GM18519 (cell line): Measurements from ENCODE around the gene DMRT1.
"Not testable (repeated sequence)": the region's sequence is repeated elsewhere in the genome, so short reads cannot be mapped to it uniquely, and the experiment has no call there.

Source experiments
- ATAC-seq: cut with Tn5 transposase; IDR thresholded peaks from one replicate; pipeline ENCODE4 v1.9.1; 2021; ENCODE audit warnings: mild to moderate bottlenecking, moderate library complexity; ENCODE audit not compliant: unreplicated experiment, low FRiP score

Gene DMRT1

GRCh38 chr9:982394-983230 lies 141.1 kb downstream of the DMRT1 start:
- no peak for ATAC-seq

GRCh38 chr9:994005-994404 lies 152.5 kb downstream of the DMRT1 start:
- peak; percentile 64 for ATAC-seq

GRCh38 chr9:995192-995591 lies 153.7 kb downstream of the DMRT1 start:
- no peak for ATAC-seq

GRCh38 chr9:995781-996180 lies 154.3 kb downstream of the DMRT1 start:
- no peak for ATAC-seq

GRCh38 chr9:998299-999110 lies 157.0 kb downstream of the DMRT1 start:
- ATAC-seq = not testable (repeated sequence)

- no peak for ATAC-seq
These were observed 160.3 kb downstream of the DMRT1 start for GRCh38 chr9:1001838-1002237.

GRCh38 chr9:1002678-1003077 lies 161.2 kb downstream of the DMRT1 start:
- no peak for ATAC-seq

- peak; percentile 57 for ATAC-seq
These were observed 163.7 kb downstream of the DMRT1 start for GRCh38 chr9:1005043-1005667.

- ATAC-seq = no peak
These were observed 165.8 kb downstream of the DMRT1 start for GRCh38 chr9:1007312-1007711.

- ATAC-seq = no peak
These were observed 166.7 kb downstream of the DMRT1 start for GRCh38 chr9:1008216-1008615.

GRCh38 chr9:1009101-1009707 lies 167.7 kb downstream of the DMRT1 start:
- ATAC-seq = peak; percentile 89

- ATAC-seq = no peak
These were observed 171.5 kb downstream of the DMRT1 start for GRCh38 chr9:1013021-1013420.

- no peak for ATAC-seq
These were observed 172.7 kb downstream of the DMRT1 start for GRCh38 chr9:1014225-1014624.

- no peak for ATAC-seq
These were observed 173.1 kb downstream of the DMRT1 start for GRCh38 chr9:1014640-1015039.

- no peak for ATAC-seq
These were observed 176.6 kb downstream of the DMRT1 start for GRCh38 chr9:1018121-1018520.
